Heart right ventricle (tissue), 16 donors: ENCODE results near the gene TIMM8B. TPM values are rescaled to one million over a fixed set of nuclear protein-coding genes. Genes with fewer than 3 reads are reported as not detected.
"Not testable (repeated sequence)": the region's sequence is repeated elsewhere in the genome, so short reads cannot be mapped to it uniquely, and the experiment has no call there.

Source experiments
- ATAC-seq, 8 donors: fragments of 200-7000 bp; cut with Tn5 transposase; one replicate each; pipeline ENCODE4 v1.9.1; 2020; ENCODE audit warnings: mild to moderate bottlenecking in 8 of 8, moderate library complexity in 8 of 8, moderate number of reproducible peaks in 1 of 8
- DNase-seq, 2 donors: peaks; one replicate each; pipeline ENCODE4 v3.0.0-alpha.2; 2020
- H3K27ac ChIP-seq, 10 donors: fragments of 200-600 bp; sonication (generic) in 2 of 10; one replicate each; pipeline versions ENCODE4 v1.5.0 to v1.8.0; 2020 to 2022; ENCODE audit warnings: mild to moderate bottlenecking in 3 of 10
- H3K27me3 ChIP-seq, 7 donors: fragments of 200-600 bp; one replicate each; pipeline ENCODE4 v1.8.0; 2021 to 2022; ENCODE audit warnings: mild to moderate bottlenecking in 2 of 7
- H3K36me3 ChIP-seq, 9 donors: fragments of 200-600 bp; sonication (generic) in 1 of 9; one replicate each; pipeline versions ENCODE4 v1.5.0 to v1.8.0; 2020 to 2022; ENCODE audit warnings: mild to moderate bottlenecking in 2 of 9
- H3K4me1 ChIP-seq, 9 donors: fragments of 200-600 bp; sonication (generic) in 1 of 9; one replicate each; pipeline versions ENCODE4 v1.5.0 to v1.8.0; 2020 to 2022; ENCODE audit warnings: mild to moderate bottlenecking in 4 of 9
- H3K4me3 ChIP-seq, 10 donors: fragments of 200-600 bp; sonication (generic) in 2 of 10; one replicate each; pipeline versions ENCODE4 v1.5.0 to v1.8.0; 2020 to 2022; ENCODE audit warnings: mild to moderate bottlenecking in 7 of 10, moderate library complexity in 2 of 10
- H3K9me3 ChIP-seq, 11 donors: fragments of 200-600 bp in 10 of 11; sonication (generic) in 2 of 11; one replicate each; pipeline versions ENCODE4 v1.5.0 to v1.8.0; 2013 to 2022; ENCODE audit warnings: mild to moderate bottlenecking in 2 of 11, control low read depth in 1 of 11, moderate library complexity in 1 of 11
- WGBS, 2 donors: extraction: QIAGEN DNeasy Blood & Tissue Kit; methylation state at CpG; one replicate each; pipeline ENCODE4 v1.1.7; 2013; ENCODE audit warnings: inconsistent platforms in 1 of 2; 5-methylcytosine and 5-hydroxymethylcytosine counted together
- intact Hi-C, 10 donors: fragments of 100-400 bp; cut with DNase I; formaldehyde crosslinking; loops; one replicate each; pipeline versions ENCODE4 v1.11.1 to v1.14.2; 2022
- polyA plus RNA-seq, 2 donors: library from polyadenylated mRNA; stranded (reverse); fragments of 200-250 nt; gene quantifications; one replicate each; pipeline ENCODE4 v1.2.3, GENCODE V29; 2013
- total RNA-seq, 10 donors: library from RNA; stranded (reverse); fragmentation: NEBNext Ultra II Directional in 3 of 10; extraction: Animal tissue kit (Norgen Biotek cat#: 25700) in 3 of 10; gene quantifications; one replicate each; pipeline versions ENCODE4 v1.2.1 to v1.2.4, GENCODE V29; 2021 to 2023
- TF ChIP-seq, protein P1 (sequence below), 9 donors: fragments of 200-600 bp; sonication (generic) in 2 of 9; IDR thresholded peaks; one replicate each; pipeline versions ENCODE4 v1.5.0 to v1.8.0; 2021 to 2022; ENCODE audit warnings: antibody characterized with exemption in 9 of 9, mild to moderate bottlenecking in 5 of 9, moderate library complexity in 1 of 9
- donor health status: Arrhythmogenic right ventricular cardiomyopathy.
- donor health status: ischemic (EF 13 %, LVEDD 7.1; RV severe dilation, severe dysfunction).
- donor health status: healthy with polysubstance abuse.
- donor health status: DM: no; HTN: yes; CAD: no.
- donor health status: DM: no; HTN: no; CAD: no.
- donor health status: ischemic (EF 25% LVEDD 6.9; RV normal size, moderate dysfunction).
- donor health status: ischemic (EF 25% LVEDD 5.7; RV mildly dilated, moderate dysfunction).
- donor health status: healthy.
- donor health status: DM: yes; HTN: yes; CAD: no.
- donor health status: Ischemic cardiomyopathy.
- donor health status: ischemic (EF 35%, LVEDD 5.7; RV mildly dilated, moderate dysfunction).
- donor health status: nonischemic (EF 11% LVEDD 7.7; RV severe dilation, severe dysfunction).
- donor health status: DM: yes; HTN: yes; CAD: no.
- donor health status: PGD.
- donor health status: ischemic (EF 29% LVEDD 5.4; RV normal size, mild dysfunction).
- donor health status: nonischemic (EF 23%, LVEDD 6.1; RV moderate dilation, normal function).

Gene TIMM8B
- total and polyA plus RNA-seq, 12 donors = 142 to 194 (median 168) TPM

DNA sequence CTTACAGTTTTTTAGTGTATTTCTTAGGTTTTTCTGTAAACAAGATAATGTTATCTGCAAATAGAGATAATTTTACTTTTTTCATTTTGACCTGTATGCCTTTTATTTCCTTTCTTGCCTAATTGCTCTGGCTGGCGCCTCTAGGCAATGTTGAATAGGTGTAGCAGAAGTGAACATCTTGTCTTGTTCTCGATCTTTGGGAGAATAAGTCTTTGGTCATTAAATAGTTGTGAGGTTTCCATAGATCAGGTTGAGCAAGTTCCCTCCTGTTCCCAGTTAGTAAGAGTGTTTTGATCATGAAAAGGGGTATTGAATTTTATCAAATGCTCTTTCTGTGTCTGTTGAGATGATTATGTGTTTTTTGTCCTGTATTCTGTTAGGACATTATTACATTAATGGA is 36.8 kb downstream of the TIMM8B start:
- intact Hi-C loops = no loop called here
- H3K36me3 ChIP-seq = peaks cover 0 to 100% (median 73%) of the 10 kb centered on the region in 9 donors
- TF ChIP-seq, protein P1, sequence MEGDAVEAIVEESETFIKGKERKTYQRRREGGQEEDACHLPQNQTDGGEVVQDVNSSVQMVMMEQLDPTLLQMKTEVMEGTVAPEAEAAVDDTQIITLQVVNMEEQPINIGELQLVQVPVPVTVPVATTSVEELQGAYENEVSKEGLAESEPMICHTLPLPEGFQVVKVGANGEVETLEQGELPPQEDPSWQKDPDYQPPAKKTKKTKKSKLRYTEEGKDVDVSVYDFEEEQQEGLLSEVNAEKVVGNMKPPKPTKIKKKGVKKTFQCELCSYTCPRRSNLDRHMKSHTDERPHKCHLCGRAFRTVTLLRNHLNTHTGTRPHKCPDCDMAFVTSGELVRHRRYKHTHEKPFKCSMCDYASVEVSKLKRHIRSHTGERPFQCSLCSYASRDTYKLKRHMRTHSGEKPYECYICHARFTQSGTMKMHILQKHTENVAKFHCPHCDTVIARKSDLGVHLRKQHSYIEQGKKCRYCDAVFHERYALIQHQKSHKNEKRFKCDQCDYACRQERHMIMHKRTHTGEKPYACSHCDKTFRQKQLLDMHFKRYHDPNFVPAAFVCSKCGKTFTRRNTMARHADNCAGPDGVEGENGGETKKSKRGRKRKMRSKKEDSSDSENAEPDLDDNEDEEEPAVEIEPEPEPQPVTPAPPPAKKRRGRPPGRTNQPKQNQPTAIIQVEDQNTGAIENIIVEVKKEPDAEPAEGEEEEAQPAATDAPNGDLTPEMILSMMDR (IDR thresholded peaks at IDR 0.05) = no peak
- H3K27ac ChIP-seq = no peak overlapping the region
- H3K4me3 ChIP-seq = no peak overlapping the region
- 47 to 49% methylated on average over 2 of the region's 2 CpGs for WGBS, 2 donors
- no peak for DNase-seq
- ATAC-seq = no peak
- peaks cover 0 to 12% (median 0%) of the 10 kb centered on the region in 9 donors for H3K4me1 ChIP-seq
- no peaks in the 10 kb centered on the region for H3K27me3 ChIP-seq
- H3K9me3 ChIP-seq = peaks cover 0 to 9% (median 0%) of the 10 kb centered on the region in 11 donors

DNA sequence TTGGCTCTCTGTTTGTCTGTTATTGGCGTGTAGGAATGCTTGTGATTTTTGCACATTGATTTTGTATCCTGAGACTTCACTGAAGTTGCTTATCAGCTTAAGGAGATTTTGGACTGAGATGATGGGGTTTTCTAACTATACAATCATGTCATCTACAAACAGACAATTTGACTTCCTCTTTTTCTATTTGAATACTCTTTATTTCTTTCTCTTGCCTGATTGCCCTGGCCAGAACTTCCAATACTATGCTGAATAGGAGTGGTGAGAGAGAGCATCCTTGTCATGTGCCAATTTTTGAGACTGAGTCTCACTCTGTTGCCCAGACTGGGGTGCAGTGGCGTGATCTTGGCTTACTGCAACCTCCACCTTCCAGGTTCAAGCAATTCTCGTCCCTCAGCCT is 38.3 kb downstream of the TIMM8B start:
- WGBS, 2 donors = 93 to 96% methylated on average over 3 of the region's 3 CpGs
- peaks cover 0 to 12% (median 0%) of the 10 kb centered on the region in 9 donors for H3K4me1 ChIP-seq
- H3K9me3 ChIP-seq, ATAC-seq, H3K4me3 ChIP-seq, DNase-seq, H3K27me3 ChIP-seq, intact Hi-C loops, H3K27ac ChIP-seq: not testable (repeated sequence)
- H3K36me3 ChIP-seq = peaks cover 0 to 100% (median 72%) of the 10 kb centered on the region in 9 donors

DNA sequence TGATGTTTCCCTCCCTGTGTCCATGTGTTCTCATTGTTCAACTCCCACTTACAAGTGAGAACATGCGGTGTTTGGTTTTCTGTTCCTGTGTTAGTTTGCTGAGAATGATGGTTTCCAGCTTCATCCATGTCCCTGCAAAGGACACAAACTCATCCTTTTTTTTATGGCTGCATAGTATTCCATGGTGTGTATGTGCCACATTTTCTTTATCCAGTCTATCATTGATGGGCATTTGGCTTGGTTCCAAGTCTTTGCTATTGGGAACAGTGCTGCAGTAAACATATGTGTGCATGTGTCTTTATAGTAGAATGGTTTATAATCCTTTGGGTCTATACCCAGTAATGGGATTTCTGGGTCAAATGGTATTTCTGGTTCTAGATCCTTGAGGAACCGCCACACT is 39.9 kb downstream of the TIMM8B start:
- DNase-seq, H3K27me3 ChIP-seq, ATAC-seq, H3K4me3 ChIP-seq, H3K9me3 ChIP-seq, H3K27ac ChIP-seq, intact Hi-C loops: not testable (repeated sequence)
- 96 to 100% methylated on average over 2 of the region's 2 CpGs for WGBS, 2 donors
- H3K4me1 ChIP-seq = peaks cover 0 to 17% (median 4%) of the 10 kb centered on the region in 9 donors
- peaks cover 0 to 100% (median 61%) of the 10 kb centered on the region in 9 donors for H3K36me3 ChIP-seq

DNA sequence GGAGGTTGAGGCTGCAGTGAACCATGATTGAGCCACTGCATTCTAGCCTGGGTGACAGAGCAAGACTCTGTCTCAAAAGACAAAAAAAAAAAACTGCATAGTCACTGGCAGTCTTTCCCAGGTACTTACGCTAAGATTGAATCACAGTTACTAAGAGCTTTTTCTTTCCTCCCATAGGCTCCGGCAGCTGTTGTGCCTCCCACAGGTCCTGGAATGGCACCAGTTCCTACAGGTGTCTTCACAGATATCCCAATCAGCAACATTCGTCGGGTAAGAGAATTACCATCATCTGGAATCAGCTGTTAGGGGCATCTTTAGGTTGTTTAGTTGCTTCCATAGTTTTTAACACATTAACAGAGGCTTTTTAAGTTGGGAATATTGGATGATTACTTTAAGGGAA is 41.6 kb downstream of the TIMM8B start:
- Histone ChIP-seq H3K4me1 (peaks cover 0 to 17% (median 7%) of the 10 kb centered on the region in 9 donors), H3K27me3 (no peaks in the 10 kb centered on the region), H3K27ac (no peak overlapping the region), H3K4me3 (no peak overlapping the region), H3K36me3 (peaks cover 0 to 100% (median 50%) of the 10 kb centered on the region in 9 donors), H3K9me3 (peaks cover 0 to 9% (median 0%) of the 10 kb centered on the region in 11 donors)
- ATAC-seq (no peak), DNase-seq (no peak)
- TF ChIP-seq, protein P1 (IDR thresholded peaks at IDR 0.05) = no peak
- intact Hi-C loops = no loop called here
- 94 to 95% methylated on average over 4 of the region's 4 CpGs for WGBS, 2 donors

DNA sequence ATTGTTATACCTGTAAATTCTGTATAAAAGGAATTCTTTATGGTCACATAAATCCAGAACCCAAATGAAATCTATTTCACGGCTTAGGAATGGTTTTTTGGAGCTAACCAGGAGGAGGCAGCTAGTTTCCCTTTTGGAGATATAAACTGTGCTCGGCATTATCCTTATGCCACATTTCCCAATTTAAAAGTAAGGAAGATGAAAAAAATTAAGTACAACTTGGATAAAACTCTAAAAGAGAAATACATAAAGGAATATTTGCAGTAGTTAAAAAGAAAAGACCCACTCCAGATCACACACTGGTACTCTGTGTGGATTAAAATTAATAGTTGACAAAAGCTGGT is 43.6 kb downstream of the TIMM8B start:
- Histone ChIP-seq H3K27me3 (no peaks in the 10 kb centered on the region), H3K27ac (no peak overlapping the region), H3K9me3 (peaks cover 0 to 9% (median 0%) of the 10 kb centered on the region in 11 donors), H3K4me1 (peaks cover 0 to 14% (median 3%) of the 10 kb centered on the region in 9 donors), H3K36me3 (peaks cover 0 to 100% (median 55%) of the 10 kb centered on the region in 9 donors), H3K4me3 (no peak overlapping the region)
- TF ChIP-seq, protein P1 (IDR thresholded peaks at IDR 0.05) = no peak
- DNase-seq = no peak
- 89 to 91% methylated on average over 2 of the region's 2 CpGs for WGBS, 2 donors
- intact Hi-C loops = no loop called here
- no peak for ATAC-seq
